ENCODE measurements around the gene CBLN3. TPM values are rescaled to one million over a fixed set of nuclear protein-coding genes. Genes with fewer than 3 reads are reported as not detected.

The CBLN3 gene
- total and polyA plus RNA-seq, 2 of the 4 experiments (the other 2 are of a cell fraction), result 0.72 to 4.5 TPM

- no peak overlapping the region for H2AFZ ChIP-seq (replicated peaks; ENCODE audit: low read length, poor library complexity)
- H3K79me1 ChIP-seq (ENCODE audit: low read depth in 1 of 2, low read length in 2 of 2), result no peaks in the 10 kb centered on the region
- H3K9ac ChIP-seq (ENCODE audit: low read depth, low read length), result no peak overlapping the region
- H3K18ac ChIP-seq (ENCODE audit: low read depth, low read length), result no peak overlapping the region
- dilution Hi-C loops (cut with HindIII; ENCODE audit: low sequenced_read_pairs, unreplicated experiment) (no loop called here), intact Hi-C loops (cut with micrococcal nuclease) (no loop called here), in situ Hi-C loops (cut with MboI; ENCODE audit: low sequenced_read_pairs) (no loop called here)
- no peak overlapping the region for H3K27ac ChIP-seq (ENCODE audit: insufficient read depth, low read length)
- peaks cover 26% of the 10 kb centered on the region for H3K27me3 ChIP-seq (ENCODE audit: control insufficient read depth, insufficient read depth, low read length)
- no peak overlapping the region for H2BK120ac ChIP-seq (ENCODE audit: low read depth, low read length)
- no peak overlapping the region for H2AK5ac ChIP-seq (ENCODE audit: low read depth, low read length)
- H2BK5ac ChIP-seq (ENCODE audit: low read depth, low read length, poor library complexity, severe bottlenecking), result no peak overlapping the region
- peaks cover 3% of the 10 kb centered on the region; the same call in 1 of the 2 replicates for H3K9me1 ChIP-seq (ENCODE audit: insufficient read depth, low read length)
- H4K20me1 ChIP-seq (ENCODE audit: insufficient read depth, low read length), result no peaks in the 10 kb centered on the region
- H3K4me3 ChIP-seq (ENCODE audit: insufficient read depth, low read depth, low read length), result no peak overlapping the region
- no peak overlapping the region for H2BK20ac ChIP-seq (ENCODE audit: low read depth, low read length)
- H2AK9ac ChIP-seq (replicated peaks; ENCODE audit: low read depth, low read length, poor library complexity), result no peak overlapping the region
- TF ChIP-seq CHD1 (IDR thresholded peaks at IDR 0.05; ENCODE audit: low read depth, low read length), result no peak
- TF ChIP-seq MAZ (IDR thresholded peaks at IDR 0.05; ENCODE audit: borderline replicate concordance, low read depth, low read length), result no peak
- TF ChIP-seq SMC3 (IDR thresholded peaks at IDR 0.05; ENCODE audit: low read depth, low read length), result no peak
- TF ChIP-seq NFE2L2 (IDR thresholded peaks at IDR 0.05; ENCODE audit: low read depth, low read length), result no peak
- TF ChIP-seq BHLHE40 (IDR thresholded peaks at IDR 0.05; ENCODE audit: low read depth, low read length), result no peak
- no peak for TF ChIP-seq CTCF (conservative IDR thresholded peaks at IDR 0.05; ENCODE audit: low read depth, low read length)
- TF ChIP-seq POLR2A (IDR thresholded peaks at IDR 0.05; ENCODE audit: low read depth, low read length), result no peak
- TF ChIP-seq MXI1 (IDR thresholded peaks at IDR 0.05; ENCODE audit: borderline replicate concordance, low read depth, low read length), result no peak
- TF ChIP-seq ELK1 (IDR thresholded peaks at IDR 0.05; ENCODE audit: borderline replicate concordance, low read depth, low read length), result no peak
- no peak for TF ChIP-seq USF2 (IDR thresholded peaks at IDR 0.05; ENCODE audit: low read depth, low read length)
- peaks cover 15% of the 10 kb centered on the region; the same call in 1 of the 2 replicates for H3K36me3 ChIP-seq (ENCODE audit: control insufficient read depth, insufficient read depth, low read length)
- BruUV-seq (replicated peaks), result no TSS peak
- H4K91ac ChIP-seq (ENCODE audit: insufficient read depth, low read depth, low read length), result no peak overlapping the region
- no peak overlapping the region for H4K5ac ChIP-seq (ENCODE audit: low read depth, low read length)
- no peak overlapping the region for H4K8ac ChIP-seq (ENCODE audit: low read depth in 2 of 2, low read length in 2 of 2)
- no peak overlapping the region for H2BK15ac ChIP-seq (ENCODE audit: low read depth, low read length)
- H3K14ac ChIP-seq (replicated peaks; ENCODE audit: low read depth, low read length), result no peak overlapping the region
- H3K4me2 ChIP-seq (ENCODE audit: low read depth, low read length), result no peak overlapping the region
- DNase-seq, result no peak
- ChIA-PET CTCF (interaction anchor here (0.7 to 0.9 kb wide), 2 partner anchors 14 to 47 kb away, joined by 3 to 4 read pairs; no protein-coding TSS in a partner anchor), POLR2A (ENCODE audit: unreplicated experiment) (interaction anchor here (1.0 kb wide), 1 partner anchor 51 kb away, joined by 3 read pairs; no protein-coding TSS in a partner anchor)
- no peak overlapping the region for H3K4ac ChIP-seq (ENCODE audit: low read depth, low read length)
- no peak overlapping the region for H3K23ac ChIP-seq (ENCODE audit: low read depth, low read length)
- no peaks in the 10 kb centered on the region for H3K9me3 ChIP-seq (ENCODE audit: control insufficient read depth, insufficient read depth, low read length)
- no peak overlapping the region for H3K56ac ChIP-seq (ENCODE audit: extremely low read depth, insufficient read depth, low read length)
- ATAC-seq (ENCODE audit: low read depth), result no peak
- H3K4me1 ChIP-seq (ENCODE audit: control insufficient read depth, insufficient read depth, low read length), result no peaks in the 10 kb centered on the region
- WGBS, 2 experiments (ENCODE audit: extremely low coverage in 2 of 2, insufficient read length in 1 of 2), result 72% methylated on average over 2 of the region's 6 CpGs; no CpG with 5 or more reads in 1 of the 2 experiments
Measured at GRCh38 chr14:24417832-24418491, 11.5 kb downstream of the CBLN3 start.

All from IMR-90 (cell line).